ENCODE measurements around the gene CAPN14.
"Not testable (repeated sequence)": the region's sequence is repeated elsewhere in the genome, so short reads cannot be mapped to it uniquely, and the experiment has no call there.

CAPN14 gene

GRCh38 chr2:31192851-31193392 is 24.4 kb downstream of the CAPN14 start:
- no peak for FAIRE-seq

- no peak for FAIRE-seq
Measured at GRCh38 chr2:31192396-31192795, 24.9 kb downstream of the CAPN14 start.

GRCh38 chr2:31191931-31192330 is 25.4 kb downstream of the CAPN14 start:
- FAIRE-seq: no peak

- no peak for FAIRE-seq
Measured at GRCh38 chr2:31190188-31190587, 27.1 kb downstream of the CAPN14 start.

GRCh38 chr2:31189141-31189540 is 28.2 kb downstream of the CAPN14 start:
- no peak for FAIRE-seq

- no peak for FAIRE-seq
Measured at GRCh38 chr2:31188131-31188530, 29.2 kb downstream of the CAPN14 start.

- no peak for FAIRE-seq
Measured at GRCh38 chr2:31187166-31187565, 30.1 kb downstream of the CAPN14 start.

- FAIRE-seq: not testable (repeated sequence)
Measured at GRCh38 chr2:31183973-31184372, 33.3 kb downstream of the CAPN14 start.

GRCh38 chr2:31176742-31177141 is 40.6 kb downstream of the CAPN14 start:
- no peak for FAIRE-seq

- no peak for FAIRE-seq
Measured at GRCh38 chr2:31171142-31171541, 46.2 kb downstream of the CAPN14 start.

GRCh38 chr2:31170071-31170698 is 47.1 kb downstream of the CAPN14 start:
- no peak for FAIRE-seq

GRCh38 chr2:31168291-31168690 is 49.0 kb downstream of the CAPN14 start:
- no peak for FAIRE-seq

GRCh38 chr2:31166925-31167324 is 50.4 kb downstream of the CAPN14 start:
- FAIRE-seq: no peak

GRCh38 chr2:31163011-31163539 is 54.2 kb downstream of the CAPN14 start:
- no peak for FAIRE-seq

GRCh38 chr2:31161637-31162036 is 55.7 kb downstream of the CAPN14 start:
- no peak for FAIRE-seq

- FAIRE-seq: no peak
Measured at GRCh38 chr2:31151501-31151900, 65.8 kb downstream of the CAPN14 start.

- no peak for FAIRE-seq
Measured at GRCh38 chr2:31150120-31150670, 67.1 kb downstream of the CAPN14 start.

- FAIRE-seq: no peak
Measured at GRCh38 chr2:31148514-31148913, 68.8 kb downstream of the CAPN14 start.

GRCh38 chr2:31147645-31148044 is 69.7 kb downstream of the CAPN14 start:
- no peak for FAIRE-seq

- no peak for FAIRE-seq
Measured at GRCh38 chr2:31142110-31142509, 75.2 kb downstream of the CAPN14 start.

GRCh38 chr2:31141443-31142085 is 75.8 kb downstream of the CAPN14 start:
- no peak for FAIRE-seq

GRCh38 chr2:31140151-31140550 is 77.2 kb downstream of the CAPN14 start:
- FAIRE-seq: no peak

GRCh38 chr2:31139671-31140070 is 77.6 kb downstream of the CAPN14 start:
- no peak for FAIRE-seq
